HepG2 (cell line): ENCODE results near the gene DPM2. TPM values are rescaled to one million over a fixed set of nuclear protein-coding genes. Genes with fewer than 3 reads are reported as not detected.
A peak's percentile ranks its signal among the peaks of the same experiment; 100 is the strongest.

Source experiments
- AKAP8 ChIP-seq: sonication (generic); formaldehyde crosslinking; IDR thresholded peaks from 2 replicates; pipeline ENCODE4 v1.5.1; 2020; ENCODE audit warnings: mild to moderate bottlenecking, missing genetic modification reagents
- ARHGAP35 ChIP-seq: sonication (generic); formaldehyde crosslinking; IDR thresholded peaks from 2 replicates; pipeline ENCODE4 v1.9.0; 2022; ENCODE audit warnings: mild to moderate bottlenecking, inconsistent platforms, moderate library complexity, missing genetic modification reagents, borderline replicate concordance
- BCLAF1 ChIP-seq: fragments of 450-650 bp; IDR thresholded peaks from 2 replicates; pipeline ENCODE4 v1.6.1; 2017; ENCODE audit warnings: mild to moderate bottlenecking
- BHLHE40 ChIP-seq: IDR thresholded peaks from 2 replicates; pipeline ENCODE4 v1.6.1; 2011; ENCODE audit warnings: low read length, improper control_type of control experiment
- BRF2 ChIP-seq: sonication (generic); formaldehyde crosslinking; IDR thresholded peaks from 2 replicates; pipeline ENCODE4 v1.8.1; 2022; ENCODE audit warnings: mild to moderate bottlenecking, missing genetic modification reagents
- CBFB ChIP-seq: sonication (generic); formaldehyde crosslinking; IDR thresholded peaks from 2 replicates; pipeline ENCODE4 v1.4.0; 2020; ENCODE audit warnings: missing genetic modification reagents
- DMTF1 ChIP-seq: sonication (generic); formaldehyde crosslinking; IDR thresholded peaks from 2 replicates; pipeline ENCODE4 v1.4.0; 2020; ENCODE audit warnings: mild to moderate bottlenecking, missing genetic modification reagents
- DPF2 ChIP-seq: sonication (generic); formaldehyde crosslinking; IDR thresholded peaks from 2 replicates; pipeline ENCODE4 v1.4.0; 2020; ENCODE audit warnings: mild to moderate bottlenecking, low read depth, missing genetic modification reagents, borderline replicate concordance
- ELF3 ChIP-seq: IDR thresholded peaks from 2 replicates; pipeline ENCODE4 v1.6.1; 2016; ENCODE audit warnings: missing genetic modification reagents, missing compliant biosample characterization
- ETV5 ChIP-seq: IDR thresholded peaks from 2 replicates; pipeline ENCODE4 v1.6.1; 2018; ENCODE audit warnings: missing biosample characterization, missing genetic modification reagents, inconsistent platforms, borderline replicate concordance
- HDAC1 ChIP-seq: sonication (generic); formaldehyde crosslinking; IDR thresholded peaks from 2 replicates; pipeline ENCODE4 v1.5.1; 2020; ENCODE audit warnings: mild to moderate bottlenecking, missing genetic modification reagents
- HOXA3 ChIP-seq: sonication (generic); formaldehyde crosslinking; IDR thresholded peaks from 2 replicates; pipeline ENCODE4 v1.5.0; 2020; ENCODE audit warnings: missing genetic modification reagents
- PHF21A ChIP-seq: sonication (generic); formaldehyde crosslinking; IDR thresholded peaks from 2 replicates; pipeline ENCODE4 v1.5.0; 2020; ENCODE audit warnings: mild to moderate bottlenecking, missing genetic modification reagents
- SMC3 ChIP-seq: IDR thresholded peaks from 2 replicates; pipeline ENCODE4 v1.6.1; 2011; ENCODE audit warnings: low read length, improper control_type of control experiment
- SOX5 ChIP-seq: IDR thresholded peaks from 2 replicates; pipeline ENCODE4 v1.6.1; 2016; ENCODE audit warnings: borderline replicate concordance
- ZIK1 ChIP-seq: sonication (generic); formaldehyde crosslinking; IDR thresholded peaks from 2 replicates; pipeline ENCODE4 v1.5.0; 2020; ENCODE audit warnings: mild to moderate bottlenecking, low read depth, missing genetic modification reagents, borderline replicate concordance
- ZNF547 ChIP-seq: sonication (generic); formaldehyde crosslinking; IDR thresholded peaks from 2 replicates; pipeline ENCODE4 v1.5.1; 2020; ENCODE audit warnings: mild to moderate bottlenecking, missing genetic modification reagents
- ZNF580 ChIP-seq: IDR thresholded peaks from 2 replicates; pipeline ENCODE4 v1.6.1; 2016; ENCODE audit warnings: low read depth, borderline replicate concordance
- ZNF639 ChIP-seq: conservative IDR thresholded peaks from 2 replicates; pipeline ENCODE4 v1.6.1; 2018; ENCODE audit warnings: missing genetic modification reagents
- ZNF720 ChIP-seq: sonication (generic); formaldehyde crosslinking; IDR thresholded peaks from 2 replicates; pipeline ENCODE4 v1.4.0; 2020; ENCODE audit warnings: missing genetic modification reagents
- polyA plus RNA-seq, 8 experiments: library from polyadenylated mRNA; depleted of rRNA in 3 of 8; stranded (reverse) in 7 of 8; unstranded in 1 of 8; fragments of >200 nt; fragmentation: Illumina TruSeq in 4 of 8; extraction: Trizol in 4 of 8; gene quantifications; 2 replicates each; pipeline versions ENCODE4 v1.2.1 to v1.2.3, GENCODE V29; 2011 to 2016; ENCODE audit warnings: low read depth in 4 of 8, missing spikeins in 1 of 8, mixed read lengths in 1 of 8; ENCODE audit not compliant: insufficient read depth in 1 of 8
- total RNA-seq, 5 experiments: library from RNA; depleted of rRNA; stranded (reverse); fragments of >200 nt; fragmentation: Illumina TruSeq; extraction: Trizol; gene quantifications; 2 replicates each; pipeline ENCODE4 v1.2.3, GENCODE V29; 2016; ENCODE audit warnings: low read depth in 1 of 5

Gene DPM2
- total and polyA plus RNA-seq, 2 of the 13 experiments (the other 11 are each of a cell fraction or from before 2014, with no cell fraction given): 24.8 to 35.3 TPM

- TF ChIP-seq ETV5 (CRISPR knock-in tag) (peak; percentile 44; the same call in 1 of the 2 replicates), DPF2 (CRISPR knock-in tag) (peak; percentile 37; the same call in 1 of the 2 replicates), PHF21A (CRISPR knock-in tag) (no peak), ARHGAP35 (CRISPR knock-in tag) (no peak), ZIK1 (no peak), BRF2 (CRISPR knock-in tag) (no peak), SMC3 (no peak), AKAP8 (CRISPR knock-in tag) (no peak), HOXA3 (peak; percentile 39; the same call in 1 of the 2 replicates), ELF3 (CRISPR knock-in tag) (0 out of 2 replicates have a peak, but pooled peaks have one; percentile 13), BCLAF1 (no peak), DMTF1 (no peak), SOX5 (CRISPR knock-in tag) (peak; percentile 21; the same call in 1 of the 2 replicates), ZNF720 (CRISPR knock-in tag) (no peak), CBFB (CRISPR knock-in tag) (no peak), ZNF639 (CRISPR knock-in tag) (no peak), ZNF547 (CRISPR knock-in tag) (no peak), HDAC1 (CRISPR knock-in tag) (peak; percentile 58; the same call in 1 of the 2 replicates), ZNF580 (CRISPR knock-in tag) (no peak), BHLHE40 (peak; percentile 17; the same call in 1 of the 2 replicates)
These were observed 49.5 kb upstream of the DPM2 start (continued) for GRCh38 chr9:127987103-127987614.
